ENCODE data around the gene GRIK3. TPM values are rescaled to one million over a fixed set of nuclear protein-coding genes. Genes with fewer than 3 reads are reported as not detected.
A peak's percentile ranks its signal among the peaks of the same experiment; 100 is the strongest.

GRIK3 gene
- total RNA-seq, 1 experiment from 2014 or later: 5.5 TPM

GRCh38 chr1:36849956-36850355, 184.4 kb downstream of the GRIK3 start:
- ChIA-PET CTCF (interaction anchor here (11.5 kb wide), 1 partner anchor 15 kb away, joined by 125 read pairs; no protein-coding TSS in a partner anchor), POLR2A (no interaction called here)
- TF ChIP-seq MYBL2 (CRISPR knock-in tag; IDR thresholded peaks at IDR 0.05) (no peak), TEAD4 (CRISPR knock-in tag; IDR thresholded peaks at IDR 0.05) (no peak), NFYB (CRISPR knock-in tag; conservative IDR thresholded peaks at IDR 0.05; ENCODE audit: low read depth) (no peak), PRDM15 (CRISPR knock-in tag; IDR thresholded peaks at IDR 0.05) (no peak), NR3C1 (CRISPR knock-in tag; conservative IDR thresholded peaks at IDR 0.05; ENCODE audit: low read depth) (no peak)
- no peak for DNase-seq (ENCODE audit: low spot score)
- Mint-ChIP-seq H3K36me3 (no peaks in the 10 kb centered on the region), H3K4me3 (no peak overlapping the region), H3K27me3 (ENCODE audit: low read depth) (no peaks in the 10 kb centered on the region), H3K9me3 (no peaks in the 10 kb centered on the region), H3K4me1 (peaks cover 45% of the 10 kb centered on the region), H3K27ac (no peak overlapping the region)
- ATAC-seq: no peak

GRCh38 chr1:36847761-36848160, 186.6 kb downstream of the GRIK3 start:
- Mint-ChIP-seq H3K9me3 (no peaks in the 10 kb centered on the region), H3K27me3 (ENCODE audit: low read depth) (no peaks in the 10 kb centered on the region), H3K4me3 (no peak overlapping the region; the same call in 1 of the 2 replicates), H3K4me1 (peaks cover 52% of the 10 kb centered on the region), H3K27ac (peak overlapping the region; percentile 94), H3K36me3 (no peaks in the 10 kb centered on the region)
- POLR2A ChIA-PET: interaction anchor here (1.0 to 1.2 kb wide), 4 partner anchors 9 to 182 kb away, joined by 3 read pairs; no protein-coding TSS in a partner anchor
- DNase-seq (ENCODE audit: low spot score) (peak; percentile 51), ATAC-seq (peak; percentile 81)
- CTCF ChIA-PET: interaction anchor here (0.8 to 11.5 kb wide), 7 partner anchors 8 to 238 kb away, joined by 3 to 125 read pairs (median 5); no protein-coding TSS in a partner anchor
- peak; percentile 88 for TF ChIP-seq ZNF423 (CRISPR knock-in tag; IDR thresholded peaks at IDR 0.05)
- TF ChIP-seq HMGXB4 (CRISPR knock-in tag; IDR thresholded peaks at IDR 0.05): no peak
- no peak for TF ChIP-seq CTCF (IDR thresholded peaks at IDR 0.05)
- no peak for TF ChIP-seq NFYB (CRISPR knock-in tag; conservative IDR thresholded peaks at IDR 0.05; ENCODE audit: low read depth)
- no peak for TF ChIP-seq AR (CRISPR knock-in tag; IDR thresholded peaks at IDR 0.05)
- no peak for TF ChIP-seq GRHL2 (CRISPR knock-in tag; IDR thresholded peaks at IDR 0.05; ENCODE audit: insufficient replicate concordance, severe bottlenecking)

GRCh38 chr1:36847186-36847585, 187.1 kb downstream of the GRIK3 start:
- DNase-seq (ENCODE audit: low spot score) (no peak), ATAC-seq (peak; percentile 43)
- Mint-ChIP-seq H3K9me3 (no peaks in the 10 kb centered on the region), H3K4me3 (peak overlapping the region; percentile 45), H3K4me1 (peaks cover 58% of the 10 kb centered on the region), H3K27ac (peak overlapping the region; percentile 94), H3K27me3 (ENCODE audit: low read depth) (no peaks in the 10 kb centered on the region), H3K36me3 (no peaks in the 10 kb centered on the region)
- ChIA-PET POLR2A (interaction anchor here (1.1 kb wide), 1 partner anchor 23 kb away, joined by 3 read pairs; no protein-coding TSS in a partner anchor), CTCF (interaction anchor here (1.2 to 11.5 kb wide), 4 partner anchors 10 to 238 kb away, joined by 3 to 125 read pairs (median 11); no protein-coding TSS in a partner anchor)
- TF ChIP-seq MAX (CRISPR knock-in tag; IDR thresholded peaks at IDR 0.05) (no peak), ZMAT4 (CRISPR knock-in tag; IDR thresholded peaks at IDR 0.05) (no peak), STAT6 (CRISPR knock-in tag; conservative IDR thresholded peaks at IDR 0.05; ENCODE audit: low read depth) (no peak), ZNF671 (CRISPR knock-in tag; IDR thresholded peaks at IDR 0.05) (no peak), ZNF121 (CRISPR knock-in tag; IDR thresholded peaks at IDR 0.05) (no peak), NR1H2 (CRISPR knock-in tag; IDR thresholded peaks at IDR 0.05) (no peak)

All from WTC11 (cell line).